ENCODE results near the gene DOK7.

The DOK7 gene

GRCh38 chr4:3486541-3487540 is 23.7 kb downstream of the DOK7 start:
- H3K27ac ChIP-seq: no peak overlapping the region
- no peak for TF ChIP-seq Cebpa-rat (IDR thresholded peaks at IDR 0.05)
- H3K9ac ChIP-seq: no peak overlapping the region
- H3K9me3 ChIP-seq (replicated peaks in 1 of 11): no peaks in the 10 kb centered on the region
- peak overlapping the region in 9 of 11 experiments; percentile 94 to 99 (median 98); a peak in 18 of 22 replicates for H3K4me2 ChIP-seq
- no peaks in the 10 kb centered on the region for H3K36me3 ChIP-seq
- peaks cover 32 to 72% (median 61%) of the 10 kb centered on the region in 10 experiments for H3K4me1 ChIP-seq
- H4K20me1 ChIP-seq: peaks cover 0 to 79% (median 48%) of the 10 kb centered on the region in 11 experiments; a peak in 16 of 22 replicates
- no peak overlapping the region for H3K4me3 ChIP-seq
- H3K27me3 ChIP-seq: peaks cover 35 to 77% (median 59%) of the 10 kb centered on the region in 11 experiments

GRCh38 chr4:3487861-3488260 is 24.8 kb downstream of the DOK7 start:
- H3K36me3 ChIP-seq: no peaks in the 10 kb centered on the region
- no peak for TF ChIP-seq Cebpa-rat (IDR thresholded peaks at IDR 0.05)
- H3K27me3 ChIP-seq: peaks cover 36 to 73% (median 56%) of the 10 kb centered on the region in 11 experiments
- H3K4me1 ChIP-seq: peaks cover 32 to 63% (median 53%) of the 10 kb centered on the region in 10 experiments
- no peaks in the 10 kb centered on the region for H3K9me3 ChIP-seq (replicated peaks in 1 of 11)
- no peak overlapping the region for H3K27ac ChIP-seq
- no peak overlapping the region for H3K4me3 ChIP-seq
- H3K9ac ChIP-seq: no peak overlapping the region
- H4K20me1 ChIP-seq: peaks cover 0 to 76% (median 48%) of the 10 kb centered on the region in 11 experiments; a peak in 16 of 22 replicates
- peak overlapping the region in 4 of 11 experiments; percentile 26 to 99 (median 98); a peak in 2 of 22 replicates for H3K4me2 ChIP-seq

- Histone ChIP-seq H3K36me3 (no peaks in the 10 kb centered on the region), H3K9me3 (replicated peaks in 1 of 11) (no peaks in the 10 kb centered on the region), H3K4me2 (peak overlapping the region in 9 of 11 experiments; percentile 52 to 74 (median 61); a peak in 18 of 22 replicates), H3K27me3 (peaks cover 30 to 72% (median 55%) of the 10 kb centered on the region in 11 experiments), H3K4me3 (no peak overlapping the region), H4K20me1 (peaks cover 0 to 81% (median 50%) of the 10 kb centered on the region in 11 experiments; a peak in 16 of 22 replicates), H3K27ac (no peak overlapping the region), H3K4me1 (peaks cover 26 to 62% (median 53%) of the 10 kb centered on the region in 10 experiments), H3K9ac (no peak overlapping the region)
- no peak for TF ChIP-seq Cebpa-rat (IDR thresholded peaks at IDR 0.05)
Measured at GRCh38 chr4:3488820-3489219, 25.7 kb downstream of the DOK7 start.

- H3K4me3 ChIP-seq: no peak overlapping the region
- peaks cover 23 to 70% (median 55%) of the 10 kb centered on the region in 11 experiments for H3K27me3 ChIP-seq
- no peak overlapping the region; a peak in 1 of 22 replicates for H3K9ac ChIP-seq
- H3K4me2 ChIP-seq: peak overlapping the region in 10 of 11 experiments; percentile 5 to 74 (median 60); a peak in 19 of 22 replicates
- no peaks in the 10 kb centered on the region for H3K9me3 ChIP-seq (replicated peaks in 1 of 11)
- no peaks in the 10 kb centered on the region for H3K36me3 ChIP-seq
- H3K4me1 ChIP-seq: peaks cover 25 to 62% (median 53%) of the 10 kb centered on the region in 10 experiments
- TF ChIP-seq Cebpa-rat (IDR thresholded peaks at IDR 0.05): no peak
- no peak overlapping the region for H3K27ac ChIP-seq
- H4K20me1 ChIP-seq: peaks cover 0 to 81% (median 53%) of the 10 kb centered on the region in 11 experiments; a peak in 17 of 22 replicates
Measured at GRCh38 chr4:3489451-3489962, 26.4 kb downstream of the DOK7 start.

GRCh38 chr4:3491681-3492405 is 28.7 kb downstream of the DOK7 start:
- no peaks in the 10 kb centered on the region for H3K9me3 ChIP-seq (replicated peaks in 1 of 11)
- H3K27me3 ChIP-seq: peaks cover 8 to 65% (median 47%) of the 10 kb centered on the region in 11 experiments; a peak in 18 of 22 replicates

GRCh38 chr4:3492741-3493719 is 29.9 kb downstream of the DOK7 start:
- Histone ChIP-seq H3K4me2 (peak overlapping the region in 4 of 11 experiments; percentile 50 to 67 (median 64); a peak in 7 of 22 replicates), H3K9me3 (replicated peaks in 1 of 11) (no peaks in the 10 kb centered on the region), H3K4me3 (no peak overlapping the region), H4K20me1 (peaks cover 0 to 81% (median 51%) of the 10 kb centered on the region in 11 experiments; a peak in 19 of 22 replicates), H3K27ac (no peak overlapping the region), H3K9ac (no peak overlapping the region), H3K36me3 (no peaks in the 10 kb centered on the region), H3K27me3 (peaks cover 8 to 57% (median 37%) of the 10 kb centered on the region in 11 experiments; a peak in 18 of 22 replicates), H3K4me1 (peaks cover 18 to 59% (median 39%) of the 10 kb centered on the region in 10 experiments; a peak in 18 of 20 replicates)
- no peak for TF ChIP-seq Cebpa-rat (IDR thresholded peaks at IDR 0.05)

More at GRCh38 chr4:3491681-3492405, 28.7 kb downstream of the DOK7 start:
- Histone ChIP-seq H3K4me2 (no peak overlapping the region), H3K4me1 (peaks cover 18 to 60% (median 44%) of the 10 kb centered on the region in 10 experiments; a peak in 18 of 20 replicates), H3K9ac (no peak overlapping the region), H3K4me3 (no peak overlapping the region), H3K36me3 (no peaks in the 10 kb centered on the region), H4K20me1 (peaks cover 0 to 81% (median 48%) of the 10 kb centered on the region in 11 experiments; a peak in 17 of 22 replicates), H3K27ac (no peak overlapping the region)
- TF ChIP-seq Cebpa-rat (IDR thresholded peaks at IDR 0.05): no peak

- Histone ChIP-seq H3K4me3 (no peak overlapping the region), H3K9me3 (replicated peaks in 1 of 11) (no peaks in the 10 kb centered on the region), H3K4me2 (peak overlapping the region in 10 of 11 experiments; percentile 11 to 67 (median 48); a peak in 16 of 22 replicates), H3K27me3 (peaks cover 8 to 51% (median 32%) of the 10 kb centered on the region in 11 experiments; a peak in 18 of 22 replicates), H3K27ac (no peak overlapping the region), H4K20me1 (peaks cover 0 to 81% (median 53%) of the 10 kb centered on the region in 11 experiments; a peak in 19 of 22 replicates), H3K4me1 (peaks cover 18 to 53% (median 37%) of the 10 kb centered on the region in 10 experiments; a peak in 18 of 20 replicates), H3K36me3 (no peaks in the 10 kb centered on the region), H3K9ac (peak overlapping the region in 6 of 11 experiments; percentile 1 to 46 (median 14); a peak in 3 of 22 replicates)
- no peak for TF ChIP-seq Cebpa-rat (IDR thresholded peaks at IDR 0.05)
Measured at GRCh38 chr4:3493720-3494461, 30.8 kb downstream of the DOK7 start.
